KMS-11 (cell line): ENCODE measurements around the gene IFI44.

ENCODE experiments used
- H2AFZ ChIP-seq: fragments of 200-600 bp; sonication (generic); 2 replicates; pipeline ENCODE4 v1.6.1; 2016; ENCODE audit warnings: antibody characterized with exemption, mixed run types, low read depth
- H3K27ac ChIP-seq: fragments of 200-600 bp; sonication (generic); 2 replicates; pipeline ENCODE4 v1.6.1; 2016; ENCODE audit warnings: mild to moderate bottlenecking, mixed run types
- H3K27me3 ChIP-seq: fragments of 200-600 bp; sonication (generic); 2 replicates; pipeline ENCODE4 v1.6.1; 2017; ENCODE audit warnings: mild to moderate bottlenecking, low read depth, mixed run types, moderate library complexity; ENCODE audit not compliant: insufficient read depth
- H3K36me3 ChIP-seq: fragments of 200-600 bp; sonication (generic); 2 replicates; pipeline ENCODE4 v1.6.1; 2017; ENCODE audit warnings: mild to moderate bottlenecking, mixed run types; ENCODE audit not compliant: insufficient read depth
- H3K4me1 ChIP-seq: fragments of 200-600 bp; sonication (generic); 2 replicates; pipeline ENCODE4 v1.6.1; 2016; ENCODE audit warnings: mild to moderate bottlenecking, low read depth, mixed run types; ENCODE audit not compliant: poor library complexity, severe bottlenecking
- H3K4me2 ChIP-seq: fragments of 200-600 bp; sonication (generic); 2 replicates; pipeline ENCODE4 v1.7.0; 2016; ENCODE audit warnings: mild to moderate bottlenecking, mixed run types
- H3K4me3 ChIP-seq: fragments of 200-600 bp; sonication (generic); IDR thresholded peaks from 2 replicates; pipeline ENCODE4 v1.6.1; 2017; ENCODE audit warnings: low read depth, low read length, mixed read lengths; ENCODE audit not compliant: insufficient read depth
- H3K79me2 ChIP-seq: fragments of 200-600 bp; sonication (generic); 2 replicates; pipeline ENCODE4 v1.6.1; 2016; ENCODE audit warnings: low read depth, mixed run types; ENCODE audit not compliant: insufficient read depth
- H3K9ac ChIP-seq: fragments of 200-600 bp; sonication (generic); 2 replicates; pipeline ENCODE4 v1.6.1; 2016; ENCODE audit warnings: mild to moderate bottlenecking, mixed run types
- H4K20me1 ChIP-seq: fragments of 200-600 bp; sonication (generic); 2 replicates; pipeline ENCODE4 v1.6.1; 2016; ENCODE audit warnings: mild to moderate bottlenecking, mixed run types; ENCODE audit not compliant: insufficient read depth
- CTCF ChIP-seq: fragments of 200-600 bp; sonication (generic); conservative IDR thresholded peaks from 2 replicates; pipeline ENCODE4 v1.6.1; 2017; ENCODE audit warnings: low read depth, mild to moderate bottlenecking, antibody characterized with exemption, low read length, moderate library complexity, mixed read lengths

IFI44 gene

GRCh38 chr1:78703806-78704205, 54.2 kb downstream of the IFI44 start:
- Histone ChIP-seq H3K4me2 (no peak overlapping the region), H4K20me1 (no peaks in the 10 kb centered on the region), H3K36me3 (no peaks in the 10 kb centered on the region; the same call in 1 of the 2 replicates), H3K27ac (no peak overlapping the region), H3K27me3 (no peaks in the 10 kb centered on the region), H2AFZ (no peak overlapping the region), H3K4me1 (no peaks in the 10 kb centered on the region), H3K79me2 (no peaks in the 10 kb centered on the region), H3K4me3 (no peak overlapping the region), H3K9ac (no peak overlapping the region)
- TF ChIP-seq CTCF: no peak

- H3K27ac ChIP-seq: no peak overlapping the region
- H3K79me2 ChIP-seq: no peaks in the 10 kb centered on the region
- H4K20me1 ChIP-seq: no peaks in the 10 kb centered on the region
- no peak overlapping the region for H3K9ac ChIP-seq
- TF ChIP-seq CTCF: no peak
- H3K4me1 ChIP-seq: no peaks in the 10 kb centered on the region
- no peak overlapping the region for H2AFZ ChIP-seq
- H3K36me3 ChIP-seq: no peaks in the 10 kb centered on the region; the same call in 1 of the 2 replicates
- H3K4me2 ChIP-seq: no peak overlapping the region
- no peak overlapping the region for H3K4me3 ChIP-seq
- H3K27me3 ChIP-seq: no peaks in the 10 kb centered on the region
Observed at GRCh38 chr1:78712467-78713051, 62.9 kb downstream of the IFI44 start.

GRCh38 chr1:78713297-78713696, 63.7 kb downstream of the IFI44 start:
- H3K4me3 ChIP-seq: no peak overlapping the region
- H3K36me3 ChIP-seq: no peaks in the 10 kb centered on the region
- H3K4me2 ChIP-seq: no peak overlapping the region
- no peak overlapping the region for H2AFZ ChIP-seq
- H3K4me1 ChIP-seq: no peaks in the 10 kb centered on the region
- H3K27ac ChIP-seq: no peak overlapping the region
- no peaks in the 10 kb centered on the region for H3K27me3 ChIP-seq
- no peaks in the 10 kb centered on the region for H4K20me1 ChIP-seq
- no peak overlapping the region for H3K9ac ChIP-seq
- no peak for TF ChIP-seq CTCF
- H3K79me2 ChIP-seq: no peaks in the 10 kb centered on the region
